HepG2 (cell line): Measurements from ENCODE around the gene TATDN3. TPM values are rescaled to one million over a fixed set of nuclear protein-coding genes. Genes with fewer than 3 reads are reported as not detected.

Experiments
- AKNA ChIP-seq: sonication (generic); formaldehyde crosslinking; IDR thresholded peaks from 2 replicates; pipeline ENCODE4 v1.4.0; 2020; ENCODE audit warnings: missing genetic modification reagents, borderline replicate concordance
- CREM ChIP-seq, 2 experiments: sonication (generic) in 1 of 2; formaldehyde crosslinking in 1 of 2; IDR thresholded peaks; 2 replicates each; pipeline versions ENCODE4 v1.4.0 to v1.6.1; 2016 to 2020; ENCODE audit warnings: antibody characterized with exemption in 1 of 2, mild to moderate bottlenecking in 1 of 2, missing genetic modification reagents in 1 of 2
- HMGXB3 ChIP-seq: sonication (generic); formaldehyde crosslinking; IDR thresholded peaks from 2 replicates; pipeline ENCODE4 v1.4.0; 2020; ENCODE audit warnings: missing genetic modification reagents, borderline replicate concordance
- KLF12 ChIP-seq: sonication (generic); formaldehyde crosslinking; IDR thresholded peaks from 2 replicates; pipeline ENCODE4 v1.4.0; 2020; ENCODE audit warnings: missing genetic modification reagents, borderline replicate concordance
- MLXIP ChIP-seq: sonication (generic); formaldehyde crosslinking; IDR thresholded peaks from 2 replicates; pipeline ENCODE4 v1.9.0; 2021; ENCODE audit warnings: missing genetic modification reagents, borderline replicate concordance
- PRDM15 ChIP-seq: sonication (generic); formaldehyde crosslinking; IDR thresholded peaks from 2 replicates; pipeline ENCODE4 v1.4.0; 2020; ENCODE audit warnings: missing genetic modification reagents
- TBX2 ChIP-seq: sonication (generic); formaldehyde crosslinking; IDR thresholded peaks from 2 replicates; pipeline ENCODE4 v1.5.0; 2020; ENCODE audit warnings: missing genetic modification reagents, mild to moderate bottlenecking, borderline replicate concordance
- ZNF564 ChIP-seq: sonication (generic); formaldehyde crosslinking; IDR thresholded peaks from 2 replicates; pipeline ENCODE4 v1.8.1; 2023; ENCODE audit warnings: mild to moderate bottlenecking, missing genetic modification reagents
- polyA plus RNA-seq, 8 experiments: library from polyadenylated mRNA; depleted of rRNA in 3 of 8; stranded (reverse) in 7 of 8; unstranded in 1 of 8; fragments of >200 nt; fragmentation: Illumina TruSeq in 4 of 8; extraction: Trizol in 4 of 8; gene quantifications; 2 replicates each; pipeline versions ENCODE4 v1.2.1 to v1.2.3, GENCODE V29; 2011 to 2016; ENCODE audit warnings: low read depth in 4 of 8, missing spikeins in 1 of 8, mixed read lengths in 1 of 8; ENCODE audit not compliant: insufficient read depth in 1 of 8
- total RNA-seq, 5 experiments: library from RNA; depleted of rRNA; stranded (reverse); fragments of >200 nt; fragmentation: Illumina TruSeq; extraction: Trizol; gene quantifications; 2 replicates each; pipeline ENCODE4 v1.2.3, GENCODE V29; 2016; ENCODE audit warnings: low read depth in 1 of 5
- TF ChIP-seq, protein P1 (sequence below): sonication (generic); formaldehyde crosslinking; IDR thresholded peaks from 2 replicates; pipeline ENCODE4 v1.5.0; 2020; ENCODE audit warnings: mild to moderate bottlenecking, missing genetic modification reagents

Gene TATDN3
- total and polyA plus RNA-seq, 2 of the 13 experiments (the other 11 are each of a cell fraction or from before 2014, with no cell fraction given) = 7.3 to 8.6 TPM

DNA sequence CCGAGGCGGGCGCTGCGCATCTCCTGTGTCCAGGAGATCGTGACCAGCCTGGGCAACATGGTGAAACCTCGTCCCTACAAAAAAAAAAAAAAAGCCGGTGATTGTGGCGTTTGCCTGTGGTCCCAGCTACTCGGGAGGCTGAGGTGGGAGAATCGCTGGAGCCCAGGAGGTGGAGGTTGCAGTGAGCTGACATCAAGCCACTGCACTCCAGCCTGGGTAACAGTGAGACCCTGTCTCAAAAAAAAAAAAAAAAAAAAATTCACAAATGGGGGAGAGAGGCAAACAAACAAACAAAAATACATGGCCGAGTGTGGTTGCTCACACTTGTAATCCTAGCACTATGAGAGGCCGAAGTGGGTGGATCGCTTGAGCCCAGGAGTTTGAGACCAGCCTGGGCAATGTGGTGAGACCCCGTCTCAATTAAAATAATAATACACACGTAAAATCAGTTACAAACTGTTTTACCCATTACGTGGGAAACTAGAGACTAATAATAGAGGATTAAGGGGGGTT lies 758 bp downstream of the TATDN3 start (continued):
- no peak for TF ChIP-seq HMGXB3
- TF ChIP-seq TBX2 = no peak
- TF ChIP-seq PRDM15 (CRISPR knock-in tag) = no peak
- 0 out of 2 replicates have a peak, but pooled peaks have one; percentile 6 for TF ChIP-seq MLXIP (CRISPR knock-in tag)
- no peak for TF ChIP-seq CREM (IDR thresholded peaks at IDR 0.05)
- TF ChIP-seq CREM (CRISPR knock-in tag; IDR thresholded peaks at IDR 0.05) = no peak
- TF ChIP-seq ZNF564 (CRISPR knock-in tag) = no peak
- TF ChIP-seq, protein P1, sequence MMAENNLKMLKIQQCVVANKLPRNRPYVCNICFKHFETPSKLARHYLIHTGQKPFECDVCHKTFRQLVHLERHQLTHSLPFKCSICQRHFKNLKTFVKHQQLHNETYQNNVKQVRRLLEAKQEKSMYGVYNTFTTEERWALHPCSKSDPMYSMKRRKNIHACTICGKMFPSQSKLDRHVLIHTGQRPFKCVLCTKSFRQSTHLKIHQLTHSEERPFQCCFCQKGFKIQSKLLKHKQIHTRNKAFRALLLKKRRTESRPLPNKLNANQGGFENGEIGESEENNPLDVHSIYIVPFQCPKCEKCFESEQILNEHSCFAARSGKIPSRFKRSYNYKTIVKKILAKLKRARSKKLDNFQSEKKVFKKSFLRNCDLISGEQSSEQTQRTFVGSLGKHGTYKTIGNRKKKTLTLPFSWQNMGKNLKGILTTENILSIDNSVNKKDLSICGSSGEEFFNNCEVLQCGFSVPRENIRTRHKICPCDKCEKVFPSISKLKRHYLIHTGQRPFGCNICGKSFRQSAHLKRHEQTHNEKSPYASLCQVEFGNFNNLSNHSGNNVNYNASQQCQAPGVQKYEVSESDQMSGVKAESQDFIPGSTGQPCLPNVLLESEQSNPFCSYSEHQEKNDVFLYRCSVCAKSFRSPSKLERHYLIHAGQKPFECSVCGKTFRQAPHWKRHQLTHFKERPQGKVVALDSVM (CRISPR knock-in tag) = peak; percentile 1; the same call in 1 of the 2 replicates
- 0 out of 2 replicates have a peak, but pooled peaks have one; percentile 7 for TF ChIP-seq KLF12 (CRISPR knock-in tag)
- TF ChIP-seq AKNA (CRISPR knock-in tag) = no peak
